Measurements from ENCODE around the gene TRMT10B.

- TF ChIP-seq CTCF (IDR thresholded peaks at IDR 0.05) = no peak
- TF ChIP-seq POLR2A (IDR thresholded peaks at IDR 0.05) = no peak
Observed at GRCh38 chr9:37707748-37708147, 45.9 kb upstream of the TRMT10B start.
